Ishikawa (cell line): Measurements from ENCODE around the gene AOX1.

ENCODE experiments used
- CEBPB ChIP-seq: IDR thresholded peaks from 2 replicates; pipeline ENCODE4 v1.6.1; 2012
- YY1 ChIP-seq: IDR thresholded peaks from 2 replicates; pipeline ENCODE4 v1.6.1; 2012; ENCODE audit warnings: low read depth

- no peak for TF ChIP-seq CEBPB
- TF ChIP-seq YY1, result no peak
These were observed 63.9 kb downstream of the AOX1 start for GRCh38 chr2:200649724-200650123.
